Stimulated activated CD8-positive, alpha-beta memory T cell treated with anti-CD3 and anti-CD28 coated beads, Interleukin-12 subunit alpha, Interleukin-12 subunit beta, amount 100 ng/mL, for 1 hour (primary cell): ENCODE results near the gene VEGFA.

Source experiments
- DNase-seq: peaks from one replicate; pipeline ENCODE4 v3.0.0-alpha.2; 2020; ENCODE audit warnings: low read depth

The VEGFA gene

DNA sequence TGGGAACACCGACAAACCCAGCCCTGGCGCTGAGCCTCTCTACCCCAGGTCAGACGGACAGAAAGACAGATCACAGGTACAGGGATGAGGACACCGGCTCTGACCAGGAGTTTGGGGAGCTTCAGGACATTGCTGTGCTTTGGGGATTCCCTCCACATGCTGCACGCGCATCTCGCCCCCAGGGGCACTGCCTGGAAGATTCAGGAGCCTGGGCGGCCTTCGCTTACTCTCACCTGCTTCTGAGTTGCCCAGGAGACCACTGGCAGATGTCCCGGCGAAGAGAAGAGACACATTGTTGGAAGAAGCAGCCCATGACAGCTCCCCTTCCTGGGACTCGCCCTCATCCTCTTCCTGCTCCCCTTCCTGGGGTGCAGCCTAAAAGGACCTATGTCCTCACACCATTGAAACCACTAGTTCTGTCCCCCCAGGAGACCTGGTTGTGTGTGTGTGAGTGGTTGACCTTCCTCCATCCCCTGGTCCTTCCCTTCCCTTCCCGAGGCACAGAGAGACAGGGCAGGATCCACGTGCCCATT, 15.3 kb downstream of the VEGFA start:
- DNase-seq, result no peak

DNA sequence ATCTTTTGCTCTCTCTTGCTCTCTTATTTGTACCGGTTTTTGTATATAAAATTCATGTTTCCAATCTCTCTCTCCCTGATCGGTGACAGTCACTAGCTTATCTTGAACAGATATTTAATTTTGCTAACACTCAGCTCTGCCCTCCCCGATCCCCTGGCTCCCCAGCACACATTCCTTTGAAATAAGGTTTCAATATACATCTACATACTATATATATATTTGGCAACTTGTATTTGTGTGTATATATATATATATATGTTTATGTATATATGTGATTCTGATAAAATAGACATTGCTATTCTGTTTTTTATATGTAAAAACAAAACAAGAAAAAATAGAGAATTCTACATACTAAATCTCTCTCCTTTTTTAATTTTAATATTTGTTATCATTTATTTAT, 15.9 kb downstream of the VEGFA start:
- no peak for DNase-seq

DNA sequence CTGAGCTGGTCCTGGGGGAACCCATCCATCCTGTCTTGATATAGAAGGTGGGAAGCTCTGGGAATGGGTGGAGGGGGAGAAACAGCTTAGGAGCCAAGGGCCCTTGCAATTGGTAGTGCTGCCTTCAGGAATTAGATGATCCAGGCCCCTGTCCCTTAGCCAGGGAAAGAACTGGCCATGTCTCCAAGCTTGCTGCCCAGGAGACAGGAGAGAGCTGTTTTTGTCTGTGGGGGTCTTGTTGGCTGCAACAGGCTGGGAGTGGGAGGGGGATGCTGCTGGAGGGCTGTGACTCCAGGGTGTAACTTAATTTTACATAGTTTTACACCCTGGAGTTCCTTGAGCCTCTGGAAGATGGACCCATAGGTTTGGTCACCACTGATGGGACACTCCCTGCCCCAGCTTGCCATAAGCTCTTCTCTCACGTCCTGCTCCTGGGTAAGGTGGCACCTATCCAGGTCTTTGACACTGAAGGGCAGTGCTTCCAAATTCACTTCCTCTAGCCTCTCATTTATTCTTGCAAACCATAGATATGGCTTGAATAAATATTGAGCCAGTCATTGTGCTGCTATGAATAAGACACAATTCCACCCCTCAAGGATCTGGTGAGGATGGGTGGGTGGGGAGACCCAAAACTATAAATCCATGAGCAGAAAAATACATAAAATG, 16.8 kb downstream of the VEGFA start:
- no peak for DNase-seq

DNA sequence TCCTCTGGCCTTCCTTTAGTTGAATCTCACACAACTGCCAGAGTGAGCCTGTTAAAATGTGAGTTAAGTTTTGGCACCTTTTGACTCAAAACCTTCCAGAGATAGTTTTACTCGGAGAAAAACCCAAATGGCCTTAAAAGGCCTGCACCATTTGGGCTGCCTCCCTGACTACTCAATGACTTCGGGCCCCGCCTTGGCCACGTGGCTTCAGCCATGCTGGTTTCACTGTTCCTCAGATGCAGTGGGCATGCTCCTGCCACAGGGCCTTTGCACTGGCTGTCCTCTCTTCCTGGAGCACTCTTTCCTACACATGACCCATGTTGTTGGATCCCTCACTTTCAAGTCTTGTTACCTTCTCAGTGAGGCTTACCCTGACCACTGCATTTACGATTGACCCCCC, 18.3 kb downstream of the VEGFA start:
- DNase-seq, result no peak

DNA sequence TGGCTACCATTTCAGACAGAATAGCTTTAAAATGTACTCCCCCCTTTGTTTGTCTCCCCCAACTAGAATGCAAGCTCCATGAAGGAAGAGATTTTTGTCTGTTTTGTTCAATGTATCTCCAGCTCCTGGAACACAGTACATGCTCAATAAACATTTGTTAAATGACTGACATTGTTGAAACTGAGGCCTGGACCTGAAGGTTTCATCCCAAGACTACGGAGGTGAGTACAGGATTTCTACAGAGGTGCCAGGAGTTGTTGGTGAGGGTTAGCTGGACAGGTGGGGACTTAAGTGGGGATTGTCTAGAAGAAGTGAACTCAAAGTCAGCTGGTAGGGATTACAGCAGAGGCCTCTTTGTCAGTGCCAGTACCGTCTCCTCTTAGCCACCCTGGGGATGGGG, 19.4 kb downstream of the VEGFA start:
- DNase-seq, result no peak

DNA sequence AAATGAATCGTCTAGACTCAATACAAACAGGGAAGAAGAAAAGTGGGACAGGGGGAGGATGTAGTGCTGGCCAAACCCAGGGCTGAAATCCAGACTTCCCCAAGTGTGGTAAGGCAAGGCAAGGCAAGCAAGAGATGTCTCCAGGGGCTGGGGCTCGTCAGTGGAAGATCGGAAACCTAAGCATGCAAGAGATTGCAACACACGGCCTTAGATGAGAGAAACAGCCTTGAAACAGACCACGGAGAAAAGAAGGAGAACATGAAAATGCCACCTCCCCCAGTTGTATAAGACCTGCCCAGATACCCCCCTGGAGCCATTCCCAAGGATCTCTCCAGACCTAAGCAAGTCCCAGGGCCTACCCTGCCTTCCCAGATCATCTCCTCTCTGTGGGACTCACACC, 20.0 kb downstream of the VEGFA start:
- DNase-seq, result no peak

DNA sequence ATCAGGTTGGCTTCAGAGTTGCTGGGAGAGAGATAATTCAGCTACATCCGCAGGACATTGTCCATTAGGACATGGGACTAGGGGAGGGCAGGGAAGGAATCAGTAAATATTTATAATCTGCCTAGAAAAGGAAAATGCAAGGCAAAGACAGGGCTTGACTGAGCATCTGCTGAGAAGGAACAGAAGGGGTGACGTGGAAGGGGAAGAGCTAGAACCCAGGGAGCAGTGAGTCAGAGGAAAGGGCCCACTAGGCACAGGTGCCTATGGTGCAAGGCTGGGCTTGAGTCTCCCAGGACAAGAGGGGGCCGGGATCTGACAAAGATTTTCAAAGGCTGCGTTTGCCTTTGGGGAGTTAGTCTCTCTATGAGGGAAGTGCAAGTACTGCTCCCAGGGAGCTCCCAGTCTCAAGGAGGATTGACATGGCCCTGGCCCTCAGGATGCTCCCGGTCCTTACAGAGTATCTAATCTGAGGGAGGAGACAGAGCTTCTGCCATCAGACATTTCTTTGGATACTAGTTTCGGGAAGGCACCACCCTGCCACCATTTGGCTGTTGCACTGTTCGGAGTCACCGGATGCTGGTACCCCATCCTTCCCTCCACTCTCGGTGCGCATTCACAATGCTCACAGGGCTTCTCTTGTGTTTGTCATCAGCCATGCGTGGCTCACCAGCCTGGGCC, 21.9 kb downstream of the VEGFA start:
- DNase-seq, result no peak

DNA sequence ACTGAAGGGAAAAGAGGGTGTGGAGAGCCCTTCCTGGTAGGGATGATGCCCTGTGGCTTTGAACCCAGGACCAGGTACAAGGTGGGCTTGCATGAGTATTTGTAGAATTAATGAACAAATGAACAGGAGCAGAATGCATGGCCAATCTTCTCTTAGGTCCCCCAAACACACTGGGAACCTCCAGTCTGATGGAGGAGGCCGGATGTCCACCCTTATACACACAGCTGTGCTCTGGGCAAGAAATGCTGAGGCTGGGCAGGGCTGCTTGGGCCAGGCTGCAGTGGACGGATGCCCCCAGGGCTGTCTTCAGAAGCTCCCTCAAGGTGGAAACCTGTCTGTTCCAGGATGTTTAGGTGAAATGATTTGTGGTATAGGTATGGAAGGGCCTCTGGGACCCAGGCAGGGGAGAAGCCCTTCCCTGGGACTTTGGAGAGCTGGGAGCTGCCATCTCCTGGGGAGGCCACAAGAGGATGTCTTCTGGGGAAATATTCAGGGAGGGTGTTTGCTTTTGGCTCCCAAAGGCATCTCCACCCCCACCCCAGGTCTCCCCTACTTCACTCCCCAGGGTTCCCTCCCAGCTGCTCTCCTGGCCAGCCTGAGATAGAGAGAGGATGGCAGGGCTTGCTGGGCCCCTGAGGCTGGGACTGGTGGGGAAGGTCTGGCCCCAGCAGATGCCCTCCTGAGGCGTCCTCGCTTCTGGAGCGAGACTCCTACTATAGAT, 23.3 kb downstream of the VEGFA start:
- DNase-seq, result no peak

DNA sequence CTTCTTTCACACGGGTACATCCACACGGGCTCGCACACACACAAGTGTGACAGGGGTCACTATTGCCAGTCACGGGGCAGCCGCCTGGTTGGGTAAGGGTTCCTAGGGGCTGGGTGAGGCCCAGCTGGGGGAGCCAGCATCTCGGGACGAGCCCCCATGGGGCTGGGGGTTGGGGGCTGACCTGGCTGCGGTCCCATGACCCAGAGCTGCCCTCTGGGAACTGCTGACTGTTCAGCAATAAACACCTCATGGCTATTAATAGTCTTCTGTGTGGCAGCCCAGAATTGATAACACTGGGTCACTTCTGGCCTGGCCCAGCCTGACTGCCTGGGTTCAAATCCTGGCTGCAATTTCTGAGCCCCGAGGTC, 23.8 kb downstream of the VEGFA start:
- DNase-seq, result no peak

DNA sequence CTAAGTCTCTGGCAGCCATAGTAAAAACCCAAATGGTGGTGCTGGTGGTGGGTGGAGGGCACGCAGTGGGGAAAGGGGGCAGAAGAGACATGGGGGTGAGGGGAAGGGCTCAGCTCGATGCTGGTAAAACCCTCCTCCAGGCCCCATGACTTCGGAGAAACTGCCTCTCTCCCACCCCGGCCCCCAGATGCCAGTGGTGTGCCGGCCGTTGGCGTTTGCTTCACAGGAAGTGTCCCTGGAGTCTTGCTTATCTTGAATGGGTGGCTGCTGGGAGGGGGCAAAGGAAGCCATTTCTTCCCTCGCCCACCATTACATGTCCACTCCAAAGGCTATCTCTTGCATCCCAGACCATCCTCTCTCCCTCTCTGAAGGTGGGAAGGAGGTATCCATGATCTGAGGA, 25.4 kb downstream of the VEGFA start:
- DNase-seq, result no peak

DNA sequence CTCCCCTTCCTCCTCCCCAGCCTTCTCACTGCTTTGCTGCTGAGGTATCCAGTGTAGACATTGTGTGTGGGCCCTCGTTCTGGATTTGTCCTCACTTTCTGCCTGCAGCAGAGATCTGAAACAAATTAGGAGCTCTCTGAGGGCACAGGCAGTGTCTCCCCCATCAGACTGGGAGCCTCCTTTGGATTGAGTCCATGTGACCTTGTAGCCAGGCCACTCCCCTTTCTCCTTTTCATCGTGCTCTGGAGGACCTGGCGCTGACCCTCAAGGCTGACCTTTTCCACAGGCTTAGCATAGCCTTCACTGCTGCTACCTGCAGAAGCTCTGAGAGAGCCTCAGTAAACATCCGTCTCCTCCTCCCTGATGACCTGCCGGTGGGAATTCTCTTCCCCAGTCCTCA, 26.2 kb downstream of the VEGFA start:
- DNase-seq, result no peak

DNA sequence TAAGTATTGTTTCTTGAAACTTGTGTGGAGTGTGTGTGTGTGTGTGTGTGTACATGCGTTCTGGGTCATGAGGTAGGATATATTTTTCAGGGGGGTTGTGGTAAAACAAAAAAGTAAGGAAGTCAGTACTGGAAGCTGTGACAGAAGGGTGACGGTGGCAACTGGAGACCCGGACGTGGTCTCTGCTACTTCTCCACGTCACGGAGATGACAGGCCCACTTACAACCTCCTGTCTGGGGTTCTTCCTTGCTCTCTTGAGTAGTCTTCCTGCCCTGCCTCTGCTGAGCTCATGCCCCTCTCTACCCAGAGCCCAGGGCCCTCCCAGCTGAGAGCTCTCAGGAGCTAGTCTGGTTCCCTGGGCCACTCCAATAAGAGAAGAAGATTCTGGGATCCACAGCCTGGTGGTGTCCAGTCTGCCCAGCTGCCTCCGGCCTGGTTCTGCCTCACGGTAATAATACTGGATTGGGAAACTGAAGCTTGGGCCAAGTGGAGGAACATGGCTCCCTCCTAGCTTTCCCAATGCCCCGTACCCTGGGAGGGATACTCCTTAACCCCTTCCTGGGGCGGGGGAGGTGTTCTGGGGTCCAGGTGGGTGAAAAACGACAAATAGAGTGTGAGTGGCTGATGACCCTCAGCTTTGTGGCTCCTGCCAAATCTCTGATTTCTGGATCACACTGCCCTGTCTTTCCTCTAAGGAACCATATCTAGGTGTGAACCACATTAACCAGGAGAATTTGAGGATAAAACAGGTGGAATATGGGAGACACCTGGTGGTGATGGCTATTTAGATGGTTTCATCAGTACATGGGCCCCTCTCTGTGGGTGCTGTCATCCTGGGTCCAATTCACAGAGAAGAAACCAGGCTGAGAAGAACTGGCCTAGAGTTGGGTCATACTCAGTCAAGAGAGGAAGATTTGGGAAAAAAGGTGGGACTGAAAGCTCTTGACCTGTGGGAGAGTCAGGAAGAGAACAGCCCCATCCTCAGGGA, 27.2 kb downstream of the VEGFA start:
- DNase-seq, result no peak

DNA sequence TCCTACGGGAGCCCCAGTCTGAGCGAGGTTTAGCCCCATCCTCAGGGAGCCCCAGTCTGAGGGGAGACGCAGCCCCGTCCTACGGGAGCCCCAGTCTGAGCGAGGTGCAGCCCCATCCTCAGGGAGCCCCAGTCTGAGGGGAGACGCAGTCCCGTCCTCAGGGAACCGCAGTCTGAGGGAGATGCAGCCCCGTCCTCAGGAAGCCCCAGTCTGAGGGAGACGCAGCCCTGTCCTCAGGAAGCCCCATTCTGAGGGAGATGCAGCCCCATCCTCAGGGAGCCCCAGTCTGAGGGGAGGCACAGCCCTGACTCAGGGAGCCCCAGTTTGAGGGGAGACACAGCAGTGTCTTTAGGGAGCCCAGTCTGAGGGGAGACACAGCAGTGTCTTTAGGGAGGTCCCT, 27.9 kb downstream of the VEGFA start:
- no peak for DNase-seq

DNA sequence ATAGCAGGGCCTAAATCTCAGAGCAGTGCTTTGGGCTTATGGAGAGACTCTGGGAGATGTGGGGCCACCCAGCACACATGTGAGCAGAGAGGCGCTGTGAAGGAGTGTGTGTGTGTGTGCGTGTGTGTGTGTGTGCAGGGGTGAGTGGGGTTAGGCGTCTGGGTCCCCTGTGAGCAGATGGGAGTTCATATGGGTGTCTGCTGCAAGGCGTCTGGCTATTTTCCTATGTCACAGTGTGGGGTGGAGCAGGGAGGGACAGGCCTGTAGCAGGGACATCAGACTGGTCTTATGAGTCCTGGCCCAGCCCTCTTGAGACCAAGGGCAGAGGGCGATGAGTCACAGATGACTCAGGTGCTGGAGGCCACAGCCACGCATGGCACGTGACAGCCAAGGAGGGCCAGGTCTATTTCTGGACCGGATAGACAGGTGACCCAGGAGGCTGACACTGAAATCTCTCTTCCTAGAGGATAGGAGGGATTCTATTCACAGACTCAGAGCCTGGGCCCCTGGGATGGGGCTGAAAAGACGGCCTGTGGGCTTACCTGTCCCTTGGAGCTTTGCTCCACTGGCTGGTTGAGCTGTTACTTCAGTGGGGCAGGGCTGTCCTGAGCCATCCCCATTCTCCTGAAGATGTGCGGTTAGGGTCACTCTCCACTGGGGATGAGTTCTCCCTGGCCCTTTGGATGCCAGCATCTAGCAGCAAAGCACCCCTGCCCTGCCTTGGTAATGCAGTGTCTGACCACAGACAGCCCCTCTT, 28.9 kb downstream of the VEGFA start:
- DNase-seq, result no peak

DNA sequence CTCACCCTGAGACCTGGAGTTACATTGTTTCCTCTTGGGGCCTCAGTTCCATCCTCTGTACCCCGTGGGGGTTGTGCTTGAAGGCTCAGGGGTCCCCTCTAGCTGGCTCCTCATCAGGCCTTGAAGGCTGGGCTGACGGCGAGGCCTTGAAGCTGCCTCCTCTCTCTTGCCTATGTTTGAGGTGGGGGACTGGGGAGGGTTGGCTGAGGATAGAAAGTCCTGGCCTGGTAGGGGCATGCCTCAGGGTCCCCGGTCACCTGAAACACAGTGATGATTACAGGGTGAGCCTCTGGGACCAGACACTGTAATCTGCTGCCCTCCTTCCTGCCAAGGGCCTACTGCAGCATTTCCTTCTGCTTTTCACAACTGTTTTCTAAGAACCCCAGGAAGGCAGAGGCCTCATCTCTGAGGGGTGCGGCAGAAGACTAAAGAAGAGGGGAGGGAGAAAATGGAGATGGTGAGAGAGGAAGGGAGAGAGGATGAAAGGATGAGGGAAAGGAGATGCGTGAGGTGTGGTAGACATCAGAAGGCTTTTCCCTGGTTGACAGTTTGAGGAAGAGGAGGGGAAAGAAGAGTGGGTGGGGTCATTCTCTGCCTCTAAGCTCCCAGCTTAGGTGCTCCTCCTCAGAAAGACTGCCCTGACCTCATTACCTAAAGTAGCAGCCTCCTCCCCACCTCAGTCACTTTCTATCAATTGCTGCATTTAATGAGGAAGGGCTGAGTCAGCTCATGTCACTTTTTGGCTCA, 29.7 kb downstream of the VEGFA start:
- DNase-seq, result no peak

DNA sequence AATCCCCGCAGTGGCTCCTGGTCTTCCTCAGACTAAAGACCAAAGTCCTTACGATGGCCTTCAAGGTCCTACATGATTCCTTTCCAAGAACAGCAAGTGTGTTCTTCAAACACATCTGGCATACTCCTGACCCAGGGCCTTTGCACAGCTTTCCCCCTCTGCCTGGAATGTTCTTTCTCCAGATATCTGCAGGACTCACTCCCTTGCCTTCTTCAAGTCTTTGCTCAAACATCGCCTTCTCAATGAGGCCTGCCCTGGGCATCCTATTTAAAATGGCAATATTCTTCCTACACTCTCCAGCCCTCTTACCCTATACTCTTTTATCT, 30.2 kb downstream of the VEGFA start:
- no peak for DNase-seq

DNA sequence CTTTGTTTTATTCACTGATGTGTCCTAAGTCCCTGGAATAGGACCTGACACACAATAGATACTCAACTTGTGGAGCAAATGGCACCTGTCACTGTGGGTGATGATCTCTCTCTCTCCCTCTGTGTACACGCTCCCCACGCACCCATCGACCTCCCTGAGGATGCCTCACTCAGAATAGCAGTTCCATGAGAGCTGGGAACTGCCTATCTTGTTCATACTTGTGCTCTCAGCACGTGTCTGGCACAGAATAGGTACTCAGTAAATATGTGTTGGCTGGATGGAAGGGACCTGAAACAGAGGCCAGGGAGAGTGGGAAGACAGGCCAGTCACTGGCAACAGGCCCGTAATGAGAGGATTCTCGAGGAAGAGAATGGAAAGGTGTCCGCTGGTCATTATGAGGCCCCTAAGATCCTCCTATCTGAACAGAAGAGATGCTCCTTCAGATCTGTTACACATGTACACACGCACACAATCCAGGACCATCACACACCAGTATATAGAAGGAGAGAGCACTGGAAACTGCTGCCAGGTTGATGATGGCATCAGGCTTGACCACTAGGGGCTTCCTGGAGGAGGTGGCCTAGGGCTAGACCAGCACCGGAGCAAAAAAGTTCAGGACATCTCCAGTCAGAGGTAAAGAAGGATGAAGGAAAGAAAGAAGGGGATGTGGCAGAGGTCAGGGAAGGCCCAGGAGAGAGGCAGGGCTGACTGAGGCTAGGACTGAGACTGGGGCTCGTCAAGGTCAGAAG, 30.9 kb downstream of the VEGFA start:
- DNase-seq, result no peak

DNA sequence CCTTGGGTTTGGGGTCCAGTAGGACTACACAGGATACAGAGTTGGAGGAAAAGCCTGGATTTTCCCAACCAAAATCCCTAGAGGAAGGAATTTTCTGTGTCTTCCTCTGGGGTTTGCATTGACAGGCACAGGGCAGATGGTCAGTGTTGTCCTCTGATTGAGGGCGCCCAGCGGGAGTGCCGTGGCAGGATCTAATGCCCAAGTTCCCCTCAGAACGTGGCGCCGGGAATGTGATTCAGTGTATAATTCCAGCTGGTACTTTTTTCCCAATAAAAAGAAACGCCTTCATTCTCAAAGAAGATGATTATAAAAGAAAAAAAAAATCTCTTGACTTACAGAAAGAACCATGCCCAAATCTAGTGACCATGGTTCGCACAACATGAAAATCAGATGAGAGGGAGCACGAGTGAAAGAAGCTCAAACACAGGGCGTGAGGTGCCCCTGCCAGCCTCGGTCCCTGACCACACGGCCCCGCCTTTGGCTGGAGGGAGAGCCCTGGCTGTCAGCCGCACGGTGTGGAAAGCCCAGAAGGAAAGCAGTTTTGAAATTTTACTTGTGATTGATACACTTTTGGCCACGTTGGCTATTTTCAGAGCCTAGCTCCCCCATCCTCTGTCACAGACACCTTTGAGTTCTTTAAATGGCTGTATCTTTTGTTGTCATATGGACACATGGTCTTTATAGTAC, 31.6 kb downstream of the VEGFA start:
- no peak for DNase-seq

DNA sequence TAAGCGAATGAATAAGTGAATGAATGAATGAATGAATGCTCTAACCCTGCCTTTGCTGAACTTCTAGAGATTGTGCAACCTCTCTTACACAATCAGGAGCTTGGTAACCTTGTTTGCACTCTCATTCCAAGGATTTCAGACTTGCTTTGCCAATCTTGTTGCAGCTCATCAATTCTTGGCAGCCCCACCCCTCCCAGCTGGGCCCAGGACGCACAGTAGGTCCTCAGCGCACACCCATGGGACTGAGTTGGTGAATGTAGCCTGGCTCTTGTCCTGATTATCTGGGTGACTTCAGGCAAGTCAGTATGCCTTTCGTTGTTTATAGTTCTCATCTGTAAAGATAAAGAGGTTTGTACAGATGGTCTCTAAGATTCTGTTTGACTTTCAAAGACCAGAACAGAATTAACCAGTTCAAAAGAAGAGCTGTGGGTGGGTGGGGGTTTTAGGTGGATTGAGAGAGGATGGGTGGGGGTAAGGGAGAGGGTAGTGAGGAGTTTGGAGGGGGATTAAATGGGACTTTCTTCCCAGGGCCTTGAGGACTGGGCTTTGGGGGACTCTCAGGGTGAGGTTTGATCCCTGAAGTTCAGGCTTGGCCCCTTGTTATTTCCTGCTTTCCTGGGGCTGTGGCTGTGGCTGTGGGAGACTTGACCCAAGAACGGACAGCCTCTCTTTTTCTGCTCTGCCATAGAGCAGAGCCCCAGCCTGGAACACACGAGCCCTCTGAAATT, 33.2 kb downstream of the VEGFA start:
- DNase-seq, result no peak
